Measurements from ENCODE around the gene PRKCA. TPM values are rescaled to one million over a fixed set of nuclear protein-coding genes. Genes with fewer than 3 reads are reported as not detected.

The PRKCA gene
- polyA plus RNA-seq, 1 donor, result 24.4 TPM

DNA sequence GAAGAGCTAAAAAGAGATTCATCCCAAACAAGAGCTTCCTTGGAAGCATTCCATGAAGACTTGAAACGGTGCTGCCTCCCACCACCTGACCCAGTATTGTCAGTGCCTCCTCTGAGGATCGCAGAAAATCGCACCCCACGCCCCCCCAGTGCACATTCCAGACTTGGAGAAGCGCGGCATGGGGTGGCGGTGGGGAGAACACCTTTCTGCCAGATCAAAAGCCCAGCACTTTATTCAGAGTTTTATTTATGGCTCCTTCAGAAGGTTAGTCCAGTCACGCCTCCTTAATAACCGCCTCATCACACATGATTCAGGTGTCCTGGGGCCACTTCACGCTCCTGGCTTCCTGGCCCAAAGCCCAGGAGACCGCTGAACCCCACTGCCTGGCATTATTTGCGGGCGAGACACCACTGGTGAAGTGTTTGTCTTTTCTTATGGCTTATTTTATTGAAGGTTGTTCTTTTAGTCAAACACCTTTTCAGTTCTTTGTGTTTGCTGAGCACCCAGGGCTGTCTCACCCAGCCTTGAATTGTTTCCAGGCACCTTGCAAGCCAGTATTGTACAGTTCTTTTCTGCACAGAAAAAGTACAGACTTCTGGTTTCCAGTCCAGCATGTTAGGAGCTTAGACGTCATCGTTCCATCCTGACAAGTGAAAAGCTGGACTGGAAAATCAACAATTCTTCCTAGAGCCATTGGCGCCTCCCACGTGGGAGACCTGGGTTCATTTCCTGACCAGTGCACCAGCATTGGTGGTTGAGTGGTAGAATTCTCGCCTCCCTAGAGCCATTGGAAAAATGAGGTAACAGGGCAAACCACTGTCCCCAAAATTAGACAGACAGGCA lies 452.9 kb downstream of the PRKCA start:
- no CpG with 5 or more reads among the region's 18 CpGs for WGBS (ENCODE audit: insufficient coverage, low lambda C conversion rate)
- DNase-seq, result no peak
- Histone ChIP-seq H3K36me3 (ENCODE audit: control insufficient read depth, insufficient read depth, low read length) (peaks cover 15% of the 10 kb centered on the region), H3K27ac (ENCODE audit: low read length) (no peak overlapping the region), H3K4me1 (ENCODE audit: control insufficient read depth, insufficient read depth, low read length) (no peaks in the 10 kb centered on the region), H3K9me3 (ENCODE audit: control insufficient read depth, low read depth, low read length) (no peaks in the 10 kb centered on the region), H3K27me3 (ENCODE audit: control insufficient read depth, insufficient read depth, low read length) (no peaks in the 10 kb centered on the region), H3K4me3 (ENCODE audit: low read length) (no peak overlapping the region)

DNA sequence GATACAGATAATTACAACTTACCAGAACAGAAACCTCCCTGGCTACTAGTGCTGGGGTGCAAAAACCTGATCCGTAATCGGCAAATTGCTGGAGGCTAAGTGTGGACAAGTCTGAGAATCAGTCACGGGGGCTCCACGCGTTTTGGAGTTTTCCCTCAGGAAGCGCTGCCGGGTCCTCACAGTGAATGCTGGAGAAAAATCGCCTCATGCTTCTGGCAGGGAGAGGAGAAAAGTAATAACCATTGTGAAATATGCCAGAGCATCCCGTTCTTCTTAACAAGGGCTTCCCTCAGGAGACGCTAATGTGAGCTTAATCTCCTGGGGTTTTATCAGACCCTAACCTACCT lies 453.5 kb downstream of the PRKCA start:
- no peaks in the 10 kb centered on the region for H3K27me3 ChIP-seq (ENCODE audit: control insufficient read depth, insufficient read depth, low read length)
- no peaks in the 10 kb centered on the region for H3K9me3 ChIP-seq (ENCODE audit: control insufficient read depth, low read depth, low read length)
- no peaks in the 10 kb centered on the region for H3K4me1 ChIP-seq (ENCODE audit: control insufficient read depth, insufficient read depth, low read length)
- no peak overlapping the region for H3K27ac ChIP-seq (ENCODE audit: low read length)
- H3K36me3 ChIP-seq (ENCODE audit: control insufficient read depth, insufficient read depth, low read length), result peaks cover 11% of the 10 kb centered on the region
- no peak overlapping the region for H3K4me3 ChIP-seq (ENCODE audit: low read length)
- WGBS (ENCODE audit: insufficient coverage, low lambda C conversion rate), result no CpG with 5 or more reads among the region's 10 CpGs
- no peak for DNase-seq

DNA sequence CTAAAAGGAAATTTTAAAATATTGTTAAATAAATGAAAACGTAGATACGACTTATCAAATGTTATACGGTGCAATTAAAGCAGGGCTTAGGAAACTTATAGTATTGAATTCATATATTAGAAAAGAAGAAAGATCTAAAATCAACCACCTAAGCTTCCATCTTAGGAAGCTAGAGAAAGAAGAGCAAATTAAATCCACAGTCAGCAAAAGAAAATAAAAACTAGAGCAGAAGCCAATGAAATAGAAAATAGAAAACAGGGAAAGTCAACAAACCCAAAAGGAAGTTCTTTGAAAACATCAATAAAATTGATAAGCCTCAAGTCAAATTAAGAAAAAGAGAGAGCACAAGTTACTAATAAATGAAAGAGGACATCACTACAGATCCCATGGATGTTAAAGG lies 457.9 kb downstream of the PRKCA start:
- Histone ChIP-seq H3K27me3 (ENCODE audit: control insufficient read depth, insufficient read depth, low read length) (no peaks in the 10 kb centered on the region), H3K9me3 (ENCODE audit: control insufficient read depth, low read depth, low read length) (no peaks in the 10 kb centered on the region), H3K4me3 (ENCODE audit: low read length) (no peak overlapping the region), H3K36me3 (ENCODE audit: control insufficient read depth, insufficient read depth, low read length) (peaks cover 3% of the 10 kb centered on the region), H3K27ac (ENCODE audit: low read length) (no peak overlapping the region), H3K4me1 (ENCODE audit: control insufficient read depth, insufficient read depth, low read length) (no peaks in the 10 kb centered on the region)
- 80% methylated on average over 3 of the region's 3 CpGs for WGBS (ENCODE audit: insufficient coverage, low lambda C conversion rate)
- DNase-seq, result no peak

DNA sequence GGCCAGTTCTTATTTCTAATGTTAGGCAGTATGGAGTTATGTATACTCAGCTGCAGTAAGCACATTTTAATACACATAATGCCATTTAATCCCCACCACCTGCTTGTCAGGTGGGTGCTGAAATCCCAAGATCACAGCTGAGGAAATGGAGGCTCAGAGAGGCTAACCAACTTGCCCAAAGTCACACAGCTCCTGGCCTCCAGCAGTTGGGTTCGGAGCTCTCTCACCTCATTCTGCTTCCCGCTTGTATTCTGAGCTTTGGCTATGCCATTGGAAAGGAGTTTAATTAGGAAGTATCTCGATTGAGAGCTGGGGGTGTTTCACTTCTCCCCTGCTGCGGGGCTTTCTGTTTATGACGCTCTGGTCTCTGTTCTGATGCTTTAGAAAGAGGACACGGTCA lies 459.9 kb downstream of the PRKCA start:
- Histone ChIP-seq H3K9me3 (ENCODE audit: control insufficient read depth, low read depth, low read length) (no peaks in the 10 kb centered on the region), H3K27ac (ENCODE audit: low read length) (no peak overlapping the region), H3K36me3 (ENCODE audit: control insufficient read depth, insufficient read depth, low read length) (peaks cover 3% of the 10 kb centered on the region), H3K27me3 (ENCODE audit: control insufficient read depth, insufficient read depth, low read length) (no peaks in the 10 kb centered on the region), H3K4me1 (ENCODE audit: control insufficient read depth, insufficient read depth, low read length) (no peaks in the 10 kb centered on the region), H3K4me3 (ENCODE audit: low read length) (no peak overlapping the region)
- no peak for DNase-seq
- no CpG with 5 or more reads among the region's 6 CpGs for WGBS (ENCODE audit: insufficient coverage, low lambda C conversion rate)

DNA sequence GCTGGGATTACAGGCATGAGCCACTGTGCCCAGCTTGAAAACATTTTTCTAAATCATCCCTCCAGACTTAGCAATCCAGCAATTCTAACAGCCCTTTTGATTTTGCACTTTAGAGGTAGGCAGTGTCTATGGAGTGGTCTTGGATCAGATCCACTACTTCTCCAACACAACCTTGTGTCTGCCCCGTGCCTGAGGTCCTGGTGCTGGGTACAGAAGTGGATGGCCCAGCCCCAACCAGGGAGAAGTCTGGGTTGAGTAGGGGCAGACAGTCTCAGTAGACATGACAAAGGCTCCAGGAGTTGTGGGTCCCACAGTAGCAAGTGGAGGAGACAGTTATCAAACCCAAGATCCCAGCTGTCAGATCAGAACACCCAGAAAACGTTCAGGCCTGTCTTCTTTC lies 460.6 kb downstream of the PRKCA start:
- Histone ChIP-seq H3K9me3 (ENCODE audit: control insufficient read depth, low read depth, low read length) (no peaks in the 10 kb centered on the region), H3K27ac (ENCODE audit: low read length) (no peak overlapping the region), H3K36me3 (ENCODE audit: control insufficient read depth, insufficient read depth, low read length) (peaks cover 3% of the 10 kb centered on the region), H3K4me1 (ENCODE audit: control insufficient read depth, insufficient read depth, low read length) (no peaks in the 10 kb centered on the region), H3K4me3 (ENCODE audit: low read length) (no peak overlapping the region), H3K27me3 (ENCODE audit: control insufficient read depth, insufficient read depth, low read length) (no peaks in the 10 kb centered on the region)
- DNase-seq, result no peak
- no CpG with 5 or more reads among the region's 2 CpGs for WGBS (ENCODE audit: insufficient coverage, low lambda C conversion rate)

DNA sequence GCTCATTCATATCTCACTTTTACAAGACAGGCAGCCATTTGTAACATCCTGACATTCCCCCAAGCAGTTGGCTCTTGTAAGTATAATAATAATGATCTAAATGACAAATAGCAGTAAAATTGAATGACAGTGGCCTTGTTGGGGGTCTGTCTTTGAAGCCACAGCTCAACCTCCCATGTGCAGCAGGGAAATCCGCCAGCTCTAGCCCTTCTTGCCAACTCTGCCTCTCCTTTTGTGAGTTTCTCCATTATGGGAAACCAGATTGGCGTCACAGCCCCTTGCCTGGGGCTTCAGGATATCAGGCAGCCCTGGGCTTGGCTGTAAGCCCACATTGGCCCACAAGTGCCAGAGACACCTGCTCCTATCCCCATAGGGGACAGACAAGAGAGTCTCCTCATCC lies 462.1 kb downstream of the PRKCA start:
- no peaks in the 10 kb centered on the region for H3K4me1 ChIP-seq (ENCODE audit: control insufficient read depth, insufficient read depth, low read length)
- H3K36me3 ChIP-seq (ENCODE audit: control insufficient read depth, insufficient read depth, low read length), result peaks cover 3% of the 10 kb centered on the region
- WGBS (ENCODE audit: insufficient coverage, low lambda C conversion rate), result no CpG with 5 or more reads among the region's 2 CpGs
- no peak overlapping the region for H3K4me3 ChIP-seq (ENCODE audit: low read length)
- H3K27ac ChIP-seq (ENCODE audit: low read length), result no peak overlapping the region
- no peak for DNase-seq
- H3K9me3 ChIP-seq (ENCODE audit: control insufficient read depth, low read depth, low read length), result no peaks in the 10 kb centered on the region
- no peaks in the 10 kb centered on the region for H3K27me3 ChIP-seq (ENCODE audit: control insufficient read depth, insufficient read depth, low read length)

GRCh38 chr17:66767154-66767933 lies 464.9 kb downstream of the PRKCA start:
- no CpG with 5 or more reads among the region's 3 CpGs for WGBS (ENCODE audit: insufficient coverage, low lambda C conversion rate)
- H3K27me3 ChIP-seq (ENCODE audit: control insufficient read depth, insufficient read depth, low read length), result no peaks in the 10 kb centered on the region
- H3K27ac ChIP-seq (ENCODE audit: low read length), result no peak overlapping the region
- H3K4me1 ChIP-seq (ENCODE audit: control insufficient read depth, insufficient read depth, low read length), result no peaks in the 10 kb centered on the region
- H3K4me3 ChIP-seq (ENCODE audit: low read length), result no peak overlapping the region
- no peaks in the 10 kb centered on the region for H3K9me3 ChIP-seq (ENCODE audit: control insufficient read depth, low read depth, low read length)
- DNase-seq, result no peak
- peaks cover 4% of the 10 kb centered on the region for H3K36me3 ChIP-seq (ENCODE audit: control insufficient read depth, insufficient read depth, low read length)

DNA sequence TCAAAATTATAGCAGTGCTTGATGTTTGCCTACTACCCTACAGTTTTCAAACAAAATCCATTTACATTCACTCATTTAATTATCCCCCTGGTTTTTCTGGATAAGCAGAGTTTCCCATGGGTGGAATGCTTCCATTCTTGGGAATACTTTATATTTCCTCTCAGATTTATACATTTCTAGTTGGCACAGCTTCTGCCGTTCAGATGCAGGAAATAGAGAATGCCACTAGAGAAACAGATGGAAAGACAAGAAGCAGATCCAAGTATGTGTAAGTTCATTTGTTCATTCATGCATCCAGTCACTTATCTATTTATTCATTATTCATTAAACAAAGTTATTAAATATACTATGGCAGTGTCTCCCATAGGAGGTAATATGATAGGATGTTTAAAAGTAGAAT lies 467.5 kb downstream of the PRKCA start:
- no peak overlapping the region for H3K4me3 ChIP-seq (ENCODE audit: low read length)
- H3K36me3 ChIP-seq (ENCODE audit: control insufficient read depth, insufficient read depth, low read length), result peaks cover 10% of the 10 kb centered on the region
- WGBS (ENCODE audit: insufficient coverage, low lambda C conversion rate), result 83% methylated on average over 1 of the region's 1 CpG
- H3K9me3 ChIP-seq (ENCODE audit: control insufficient read depth, low read depth, low read length), result no peaks in the 10 kb centered on the region
- no peak for DNase-seq
- no peaks in the 10 kb centered on the region for H3K27me3 ChIP-seq (ENCODE audit: control insufficient read depth, insufficient read depth, low read length)
- H3K27ac ChIP-seq (ENCODE audit: low read length), result no peak overlapping the region
- no peaks in the 10 kb centered on the region for H3K4me1 ChIP-seq (ENCODE audit: control insufficient read depth, insufficient read depth, low read length)

- no peaks in the 10 kb centered on the region for H3K9me3 ChIP-seq (ENCODE audit: control insufficient read depth, low read depth, low read length)
- no peaks in the 10 kb centered on the region for H3K4me1 ChIP-seq (ENCODE audit: control insufficient read depth, insufficient read depth, low read length)
- H3K27me3 ChIP-seq (ENCODE audit: control insufficient read depth, insufficient read depth, low read length), result no peaks in the 10 kb centered on the region
- peaks cover 17% of the 10 kb centered on the region for H3K36me3 ChIP-seq (ENCODE audit: control insufficient read depth, insufficient read depth, low read length)
- H3K27ac ChIP-seq (ENCODE audit: low read length), result no peak overlapping the region
- WGBS (ENCODE audit: insufficient coverage, low lambda C conversion rate), result 81% methylated on average over 2 of the region's 5 CpGs
- H3K4me3 ChIP-seq (ENCODE audit: low read length), result no peak overlapping the region
- no peak for DNase-seq
Observed at GRCh38 chr17:66772148-66772812, 469.9 kb downstream of the PRKCA start.

DNA sequence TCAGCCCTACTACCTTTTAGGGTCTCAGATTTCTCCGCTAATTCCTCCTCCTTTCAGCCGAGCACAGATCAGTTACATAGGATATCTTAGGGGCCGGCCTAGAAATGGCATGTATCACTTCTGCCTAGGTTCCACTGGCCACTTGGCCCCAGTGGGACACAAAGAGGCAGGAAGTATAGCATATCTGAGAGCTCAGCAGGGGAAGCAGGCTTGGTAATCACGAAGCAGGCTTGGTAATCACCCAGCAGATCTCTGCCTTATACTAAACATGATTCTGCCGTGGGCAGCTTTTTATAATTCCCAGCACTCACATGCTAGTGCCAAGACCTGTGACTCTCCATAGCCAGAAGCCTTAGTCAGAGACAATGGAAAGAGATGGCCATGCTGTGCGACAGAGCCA lies 472.9 kb downstream of the PRKCA start:
- no peak for DNase-seq
- Histone ChIP-seq H3K4me1 (ENCODE audit: control insufficient read depth, insufficient read depth, low read length) (no peaks in the 10 kb centered on the region), H3K36me3 (ENCODE audit: control insufficient read depth, insufficient read depth, low read length) (peaks cover 19% of the 10 kb centered on the region), H3K9me3 (ENCODE audit: control insufficient read depth, low read depth, low read length) (no peaks in the 10 kb centered on the region), H3K27ac (ENCODE audit: low read length) (no peak overlapping the region), H3K4me3 (ENCODE audit: low read length) (no peak overlapping the region), H3K27me3 (ENCODE audit: control insufficient read depth, insufficient read depth, low read length) (no peaks in the 10 kb centered on the region)
- WGBS (ENCODE audit: insufficient coverage, low lambda C conversion rate), result 67% methylated on average over 1 of the region's 6 CpGs

Data from large intestine (tissue), 3 donors.